WTC11 (cell line): ENCODE measurements around the gene NR1D1. TPM values are rescaled to one million over a fixed set of nuclear protein-coding genes. Genes with fewer than 3 reads are reported as not detected.

Experiments used
- ATAC-seq: fragments of 200-7000 bp; cut with Tn5 transposase; 2 replicates; pipeline ENCODE4 v1.10.0; 2021; ENCODE audit warnings: mild to moderate bottlenecking, moderate library complexity
- CTCF ChIA-PET: fragments of 300-600 bp; sonication (Branson Sonifier 250); formaldehyde crosslinking; loops from one replicate; lab custom pipeline; 2021; ENCODE audit warnings: antibody characterized with exemption; lab: Charles Lee
- POLR2A ChIA-PET: fragments of 350-600 bp; sonication (Branson Sonifier 250); formaldehyde crosslinking; loops from one replicate; lab custom pipeline; 2021; ENCODE audit warnings: antibody characterized with exemption; lab: Charles Lee
- DNase-seq: peaks from one replicate; pipeline ENCODE4 v3.0.0; 2021; ENCODE audit warnings: low spot score
- H3K27ac Mint-ChIP-seq: 2 replicates; pipeline ENCODE4 v1.8.0; 2021; ENCODE audit warnings: mixed read lengths
- H3K27me3 Mint-ChIP-seq: 2 replicates; pipeline ENCODE4 v1.8.0; 2021; ENCODE audit warnings: low read depth, mild to moderate bottlenecking, moderate library complexity, mixed read lengths
- H3K36me3 Mint-ChIP-seq: 2 replicates; pipeline ENCODE4 v1.8.0; 2021; ENCODE audit warnings: mixed read lengths
- H3K4me1 Mint-ChIP-seq: 2 replicates; pipeline ENCODE4 v1.8.0; 2022; ENCODE audit warnings: mixed read lengths
- H3K4me3 Mint-ChIP-seq: 2 replicates; pipeline ENCODE4 v1.8.0; 2021; ENCODE audit warnings: mild to moderate bottlenecking, moderate library complexity, mixed read lengths
- H3K9me3 Mint-ChIP-seq: 2 replicates; pipeline ENCODE4 v1.8.0; 2021; ENCODE audit warnings: mixed read lengths
- CREM ChIP-seq: sonication (generic); formaldehyde crosslinking; IDR thresholded peaks from 2 replicates; pipeline ENCODE4 v1.8.1; 2022; ENCODE audit warnings: mild to moderate bottlenecking, missing genetic modification reagents, moderate library complexity
- E2F5 ChIP-seq: sonication (generic); formaldehyde crosslinking; IDR thresholded peaks from 2 replicates; pipeline ENCODE4 v1.8.1; 2022; ENCODE audit warnings: mild to moderate bottlenecking, moderate library complexity, missing genetic modification reagents
- ESRRA ChIP-seq: sonication (generic); formaldehyde crosslinking; IDR thresholded peaks from 2 replicates; pipeline ENCODE4 v1.8.1; 2022; ENCODE audit warnings: mild to moderate bottlenecking, missing genetic modification reagents, borderline replicate concordance
- FOXP4 ChIP-seq: sonication (generic); formaldehyde crosslinking; IDR thresholded peaks from 2 replicates; pipeline ENCODE4 v1.8.0; 2022; ENCODE audit warnings: mild to moderate bottlenecking, missing genetic modification reagents
- GABPB1 ChIP-seq: sonication (generic); formaldehyde crosslinking; IDR thresholded peaks from 2 replicates; pipeline ENCODE4 v1.8.1; 2023; ENCODE audit warnings: mild to moderate bottlenecking, missing genetic modification reagents
- JUN ChIP-seq: sonication (generic); formaldehyde crosslinking; IDR thresholded peaks from 2 replicates; pipeline ENCODE4 v1.8.0; 2023; ENCODE audit warnings: mild to moderate bottlenecking, missing genetic modification reagents
- MYBL2 ChIP-seq: sonication (generic); formaldehyde crosslinking; IDR thresholded peaks from 2 replicates; pipeline ENCODE4 v1.8.1; 2023; ENCODE audit warnings: mild to moderate bottlenecking, moderate library complexity, missing genetic modification reagents
- SMAD3 ChIP-seq: sonication (generic); formaldehyde crosslinking; IDR thresholded peaks from 2 replicates; pipeline ENCODE4 v1.8.0; 2022; ENCODE audit warnings: missing genetic modification reagents, mild to moderate bottlenecking, borderline replicate concordance
- TP53 ChIP-seq: sonication (generic); formaldehyde crosslinking; IDR thresholded peaks from 2 replicates; pipeline ENCODE4 v1.8.1; 2023; ENCODE audit warnings: mild to moderate bottlenecking, missing genetic modification reagents
- ZNF263 ChIP-seq: sonication (generic); formaldehyde crosslinking; IDR thresholded peaks from 2 replicates; pipeline ENCODE4 v1.8.1; 2022; ENCODE audit warnings: low read depth, mild to moderate bottlenecking, moderate library complexity, missing genetic modification reagents
- ZNF416 ChIP-seq: fragments of 250-450 bp; sonication (Bioruptor Pico); IDR thresholded peaks from 2 replicates; pipeline ENCODE4 v1.9.0; 2021; ENCODE audit warnings: mild to moderate bottlenecking, inconsistent platforms
- total RNA-seq: library from RNA; stranded (reverse); gene quantifications from 3 replicates; pipeline ENCODE4 v1.2.3, GENCODE V29; 2021
- TF ChIP-seq, protein P1 (sequence below): fragments of 250-450 bp; sonication (Bioruptor Pico); IDR thresholded peaks from 2 replicates; pipeline ENCODE4 v1.8.0; 2021; ENCODE audit warnings: mild to moderate bottlenecking
- TF ChIP-seq, protein P2 (sequence below): sonication (generic); formaldehyde crosslinking; IDR thresholded peaks from 2 replicates; pipeline ENCODE4 v1.8.0; 2022; ENCODE audit warnings: mild to moderate bottlenecking, missing genetic modification reagents
- TF ChIP-seq, protein P3 (sequence below): sonication (generic); formaldehyde crosslinking; IDR thresholded peaks from 2 replicates; pipeline ENCODE4 v1.8.1; 2023; ENCODE audit warnings: mild to moderate bottlenecking, missing genetic modification reagents, moderate library complexity
- TF ChIP-seq, protein P4 (sequence below): sonication (generic); formaldehyde crosslinking; IDR thresholded peaks from 2 replicates; pipeline ENCODE4 v1.8.0; 2023; ENCODE audit warnings: missing genetic modification reagents

Gene NR1D1
- total RNA-seq, 1 experiment from 2014 or later, result 5.6 TPM

DNA sequence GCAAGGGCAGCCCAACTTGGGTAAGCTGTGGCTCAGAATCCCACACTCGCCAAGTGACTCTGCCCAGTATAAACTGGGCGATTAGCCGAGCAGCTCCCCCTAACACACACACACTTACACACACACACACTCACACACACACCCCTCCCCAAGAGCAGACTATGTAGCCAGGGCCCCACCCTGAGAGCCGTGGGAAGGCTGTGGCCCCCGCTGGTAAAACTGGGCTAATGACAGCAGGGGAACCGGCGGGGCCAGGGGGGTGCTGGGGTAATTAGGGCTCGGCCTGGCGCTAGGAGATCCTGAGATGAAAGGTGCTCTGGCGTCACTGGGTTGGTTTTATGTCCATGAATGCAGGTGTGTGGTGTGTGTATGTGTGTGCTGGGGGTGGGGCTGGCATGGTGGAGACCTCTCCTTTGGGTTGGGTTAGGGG is 38.8 kb downstream of the NR1D1 start (continued):
- TF ChIP-seq, protein P1, sequence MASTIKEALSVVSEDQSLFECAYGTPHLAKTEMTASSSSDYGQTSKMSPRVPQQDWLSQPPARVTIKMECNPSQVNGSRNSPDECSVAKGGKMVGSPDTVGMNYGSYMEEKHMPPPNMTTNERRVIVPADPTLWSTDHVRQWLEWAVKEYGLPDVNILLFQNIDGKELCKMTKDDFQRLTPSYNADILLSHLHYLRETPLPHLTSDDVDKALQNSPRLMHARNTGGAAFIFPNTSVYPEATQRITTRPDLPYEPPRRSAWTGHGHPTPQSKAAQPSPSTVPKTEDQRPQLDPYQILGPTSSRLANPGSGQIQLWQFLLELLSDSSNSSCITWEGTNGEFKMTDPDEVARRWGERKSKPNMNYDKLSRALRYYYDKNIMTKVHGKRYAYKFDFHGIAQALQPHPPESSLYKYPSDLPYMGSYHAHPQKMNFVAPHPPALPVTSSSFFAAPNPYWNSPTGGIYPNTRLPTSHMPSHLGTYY (CRISPR knock-in tag), result no peak
- TF ChIP-seq JUN (CRISPR knock-in tag) (no peak), ESRRA (CRISPR knock-in tag) (no peak), MYBL2 (no peak), ZNF263 (CRISPR knock-in tag) (no peak), FOXP4 (CRISPR knock-in tag) (no peak)
- TF ChIP-seq, all 79 proteins: peak for 0

GRCh38 chr17:40060887-40061608 is 39.3 kb downstream of the NR1D1 start:
- ATAC-seq (no peak), DNase-seq (no peak)
- H3K4me3 Mint-ChIP-seq, result peak overlapping the region; percentile 85; the same call in 1 of the 2 replicates
- H3K4me1 Mint-ChIP-seq, result peaks cover 56% of the 10 kb centered on the region
- no peaks in the 10 kb centered on the region for H3K9me3 Mint-ChIP-seq
- no peak overlapping the region for H3K27ac Mint-ChIP-seq
- TF ChIP-seq, protein P2, sequence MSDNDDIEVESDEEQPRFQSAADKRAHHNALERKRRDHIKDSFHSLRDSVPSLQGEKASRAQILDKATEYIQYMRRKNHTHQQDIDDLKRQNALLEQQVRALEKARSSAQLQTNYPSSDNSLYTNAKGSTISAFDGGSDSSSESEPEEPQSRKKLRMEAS (CRISPR knock-in tag), result 0 out of 2 replicates have a peak, but pooled peaks have one; percentile 25
- TF ChIP-seq E2F5 (no peak), ZNF416 (no peak), CREM (CRISPR knock-in tag) (no peak)
- TF ChIP-seq, protein P3, sequence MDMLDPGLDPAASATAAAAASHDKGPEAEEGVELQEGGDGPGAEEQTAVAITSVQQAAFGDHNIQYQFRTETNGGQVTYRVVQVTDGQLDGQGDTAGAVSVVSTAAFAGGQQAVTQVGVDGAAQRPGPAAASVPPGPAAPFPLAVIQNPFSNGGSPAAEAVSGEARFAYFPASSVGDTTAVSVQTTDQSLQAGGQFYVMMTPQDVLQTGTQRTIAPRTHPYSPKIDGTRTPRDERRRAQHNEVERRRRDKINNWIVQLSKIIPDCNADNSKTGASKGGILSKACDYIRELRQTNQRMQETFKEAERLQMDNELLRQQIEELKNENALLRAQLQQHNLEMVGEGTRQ (CRISPR knock-in tag), result no peak
- CTCF ChIA-PET, result interaction anchor here (0.5 to 11.2 kb wide), 6 partner anchors 15 to 196 kb away, joined by 6 to 252 read pairs (median 10); no protein-coding TSS in a partner anchor
- H3K27me3 Mint-ChIP-seq, result peaks cover 32% of the 10 kb centered on the region
- no peaks in the 10 kb centered on the region for H3K36me3 Mint-ChIP-seq
- POLR2A ChIA-PET, result no interaction called here

GRCh38 chr17:40059729-40060475 is 40.5 kb downstream of the NR1D1 start:
- H3K4me3 Mint-ChIP-seq, result no peak overlapping the region
- no peaks in the 10 kb centered on the region for H3K9me3 Mint-ChIP-seq
- no peak for TF ChIP-seq TP53 (CRISPR knock-in tag)
- TF ChIP-seq, protein P4, sequence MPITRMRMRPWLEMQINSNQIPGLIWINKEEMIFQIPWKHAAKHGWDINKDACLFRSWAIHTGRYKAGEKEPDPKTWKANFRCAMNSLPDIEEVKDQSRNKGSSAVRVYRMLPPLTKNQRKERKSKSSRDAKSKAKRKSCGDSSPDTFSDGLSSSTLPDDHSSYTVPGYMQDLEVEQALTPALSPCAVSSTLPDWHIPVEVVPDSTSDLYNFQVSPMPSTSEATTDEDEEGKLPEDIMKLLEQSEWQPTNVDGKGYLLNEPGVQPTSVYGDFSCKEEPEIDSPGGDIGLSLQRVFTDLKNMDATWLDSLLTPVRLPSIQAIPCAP (CRISPR knock-in tag), result no peak
- TF ChIP-seq GABPB1 (CRISPR knock-in tag), result no peak
- TF ChIP-seq ESRRA (CRISPR knock-in tag), result no peak
- no peak for TF ChIP-seq SMAD3 (CRISPR knock-in tag)
- TF ChIP-seq, all 79 proteins: peak for 0
- H3K4me1 Mint-ChIP-seq, result peaks cover 50% of the 10 kb centered on the region
- no peak overlapping the region; the same call in 1 of the 2 replicates for H3K27ac Mint-ChIP-seq
- ChIA-PET CTCF (interaction anchor here (0.7 to 11.2 kb wide), 12 partner anchors 10 to 53 kb away, joined by 3 to 252 read pairs (median 6); no protein-coding TSS in a partner anchor), POLR2A (interaction anchor here (0.5 to 0.7 kb wide), 2 partner anchors 79 to 189 kb away, joined by 3 read pairs; no protein-coding TSS in a partner anchor)
- ATAC-seq (no peak), DNase-seq (no peak)
- H3K27me3 Mint-ChIP-seq, result peaks cover 32% of the 10 kb centered on the region
- no peaks in the 10 kb centered on the region for H3K36me3 Mint-ChIP-seq
